GM12874 (cell line): ENCODE data around the gene NPIPB5.
"Not testable (repeated sequence)": the region's sequence is repeated elsewhere in the genome, so short reads cannot be mapped to it uniquely, and the experiment has no call there.

ENCODE experiments used
- CTCF ChIP-seq: IDR thresholded peaks from 2 replicates; pipeline ENCODE4 v1.5.1; 2011; ENCODE audit warnings: low read depth, mild to moderate bottlenecking, control low read depth, low read length, moderate library complexity; ENCODE audit not compliant: insufficient read depth

Gene NPIPB5

GRCh38 chr16:22510591-22510990, at the start of gene NPIPB5:
NPIPB5 (plus strand) TSS chr16:22510891; CDS start chr16:22513802, 2,911 bp downstream.
- TF ChIP-seq CTCF = not testable (repeated sequence)
